Measurements from ENCODE around the gene OR2M4. TPM values are rescaled to one million over a fixed set of nuclear protein-coding genes. Genes with fewer than 3 reads are reported as not detected.
"Not testable (repeated sequence)": the region's sequence is repeated elsewhere in the genome, so short reads cannot be mapped to it uniquely, and the experiment has no call there.

The OR2M4 gene
- total RNA-seq, 2 donors from 2014 or later, result not detected

DNA sequence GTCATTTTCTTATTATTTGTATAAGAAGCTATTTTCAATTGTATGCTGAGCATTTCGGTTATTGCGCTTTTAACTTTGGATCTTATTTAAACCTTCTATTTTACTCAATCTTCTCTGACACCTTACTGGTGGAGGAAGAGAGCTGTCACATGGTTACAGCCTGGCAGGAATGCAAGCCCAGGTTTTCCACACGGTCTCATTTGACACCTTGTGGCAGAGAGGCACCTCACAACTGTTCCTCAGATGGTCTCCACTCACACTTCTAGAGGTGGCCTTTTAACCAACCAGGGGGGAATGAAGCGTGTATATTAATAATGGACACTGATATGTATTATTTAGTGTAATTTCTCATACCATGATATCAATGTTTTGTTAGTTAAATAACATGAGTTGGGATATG, 37.0 kb downstream of the OR2M4 start:
- Histone ChIP-seq H3K9me3 (no peaks in the 10 kb centered on the region), H3K27me3 (no peaks in the 10 kb centered on the region), H3K4me3 (no peak overlapping the region), H3K27ac (no peak overlapping the region), H3K4me1 (no peaks in the 10 kb centered on the region), H3K36me3 (no peaks in the 10 kb centered on the region)
- no peak for TF ChIP-seq CTCF (IDR thresholded peaks at IDR 0.05)
- DNase-seq (ENCODE audit: low spot score), result no peak

DNA sequence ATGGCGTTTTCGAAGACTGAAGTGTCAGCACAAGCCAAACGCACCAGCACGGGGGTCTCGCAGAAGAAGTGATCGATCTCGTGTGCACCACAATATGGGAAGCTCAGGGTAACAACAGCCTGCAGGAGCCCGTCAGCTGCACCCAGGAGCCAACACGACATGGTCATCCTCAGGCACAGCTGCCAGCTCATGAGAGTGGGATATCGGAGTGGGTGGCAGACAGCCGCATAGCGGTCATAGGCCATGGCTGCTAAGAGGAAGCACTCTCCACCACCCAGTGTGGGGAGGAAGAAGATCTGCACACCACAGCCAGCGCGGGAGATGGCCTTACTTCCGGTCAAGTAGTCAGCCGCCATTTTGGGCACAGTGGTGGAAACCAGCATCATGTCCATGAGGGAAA, 42.0 kb downstream of the OR2M4 start:
- not testable (repeated sequence) for H3K36me3 ChIP-seq; H3K4me1 ChIP-seq; H3K27ac ChIP-seq; H3K4me3 ChIP-seq; H3K9me3 ChIP-seq; DNase-seq (ENCODE audit: low spot score); H3K27me3 ChIP-seq

GRCh38 chr1:248277876-248278275, 46.7 kb downstream of the OR2M4 start, which contains the start of gene OR2T33:
OR2T33 (minus strand) TSS chr1:248277976; CDS start chr1:248273814, 4,162 bp downstream.
- no peak for TF ChIP-seq CTCF (IDR thresholded peaks at IDR 0.05)

DNA sequence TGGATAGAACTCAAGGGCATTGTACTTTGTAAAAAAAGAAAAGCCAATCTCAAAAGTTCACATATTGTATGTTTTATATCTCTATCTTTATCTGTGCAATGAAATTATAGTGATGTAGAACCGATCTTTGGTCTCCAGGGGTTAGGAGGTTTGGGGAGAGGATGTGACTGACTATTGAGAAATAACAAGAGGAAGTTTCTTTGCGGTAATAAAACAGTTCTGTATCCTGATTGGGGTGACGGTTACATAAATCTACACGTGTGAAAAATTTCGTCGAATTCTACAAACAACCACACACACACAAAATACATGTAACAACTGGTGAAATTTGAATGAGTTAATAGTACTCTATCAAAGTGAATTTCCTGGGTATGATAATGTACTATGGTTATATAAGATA, 57.2 kb downstream of the OR2M4 start:
- no peak overlapping the region for H3K4me3 ChIP-seq
- H3K36me3 ChIP-seq, result no peaks in the 10 kb centered on the region
- DNase-seq (ENCODE audit: low spot score), result no peak
- no peak for TF ChIP-seq CTCF (IDR thresholded peaks at IDR 0.05)
- H3K27me3 ChIP-seq, result no peaks in the 10 kb centered on the region
- no peaks in the 10 kb centered on the region for H3K9me3 ChIP-seq
- H3K27ac ChIP-seq, result no peak overlapping the region
- H3K4me1 ChIP-seq, result no peaks in the 10 kb centered on the region

More at GRCh38 chr1:248277876-248278275, 46.7 kb downstream of the OR2M4 start, which contains the start of gene OR2T33:
- no peak within 1 kb of the TSS for H3K27ac ChIP-seq
- H3K4me3 ChIP-seq, result no peak within 1 kb of the TSS
- no peak for DNase-seq (ENCODE audit: low spot score)
- no peaks in the 10 kb centered on the region for H3K4me1 ChIP-seq
- H3K27me3 ChIP-seq, result no peaks in the 10 kb centered on the region
- H3K9me3 ChIP-seq, result no peaks in the 10 kb centered on the region
- no peaks in the 10 kb centered on the region for H3K36me3 ChIP-seq

Other genes with a start within 250 kb of the OR2M4 start
- not detected for gene OR2L5, start 217.8 kb upstream of the OR2M4 start, total RNA-seq
- gene OR2L2, start 201.3 kb upstream of the OR2M4 start, total RNA-seq, result not detected
- not detected for gene OR2L3, start 184.6 kb upstream of the OR2M4 start, total RNA-seq
- not detected for gene OR2L13, start 136.2 kb upstream of the OR2M4 start, total RNA-seq
- gene OR2M5, start 86.3 kb upstream of the OR2M4 start, total RNA-seq, result not detected
- gene OR2M2, start 56.6 kb upstream of the OR2M4 start, total RNA-seq, result not detected
- not detected for gene OR2M3, start 34.2 kb upstream of the OR2M4 start, total RNA-seq
- gene OR2T33, start 46.6 kb downstream of the OR2M4 start, total RNA-seq, result not detected
- not detected for gene OR2T12, start 72.0 kb downstream of the OR2M4 start, total RNA-seq
- not detected for gene OR2M7, start 93.2 kb downstream of the OR2M4 start, total RNA-seq
- not detected for gene OR14C36, start 117.4 kb downstream of the OR2M4 start, total RNA-seq
- not detected for gene OR2T4, start 130.2 kb downstream of the OR2M4 start, total RNA-seq
- not detected for gene OR2T6, start 144.3 kb downstream of the OR2M4 start, total RNA-seq
- not detected for gene OR2T1, start 171.6 kb downstream of the OR2M4 start, total RNA-seq
- not detected for gene OR2T2, start 214.2 kb downstream of the OR2M4 start, total RNA-seq
- gene OR2T3, start 241.9 kb downstream of the OR2M4 start, total RNA-seq, result not detected

Data from right atrium auricular region (tissue), 2 donors.